ENCODE measurements around the gene KLHL5.

DNA sequence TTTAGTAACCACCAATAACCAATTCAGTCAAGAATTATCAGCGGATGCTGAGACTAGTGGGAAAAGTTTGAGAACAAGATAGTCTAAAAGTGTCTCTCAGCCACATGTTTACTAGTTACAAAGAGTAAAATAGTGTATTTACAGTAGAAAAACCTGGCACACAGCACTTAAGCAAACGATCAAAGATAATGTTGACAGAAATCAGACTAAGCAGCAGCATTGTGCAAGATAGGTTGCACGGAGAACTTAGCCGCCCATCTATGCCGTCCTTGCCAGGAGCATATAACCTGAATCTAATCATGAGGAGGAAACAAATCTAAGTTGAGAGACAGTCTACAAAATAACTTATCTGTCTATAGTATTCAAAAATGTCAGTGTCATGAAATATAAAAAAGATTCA lies 35.3 kb downstream of the KLHL5 start:
- TF ChIP-seq, protein P1, sequence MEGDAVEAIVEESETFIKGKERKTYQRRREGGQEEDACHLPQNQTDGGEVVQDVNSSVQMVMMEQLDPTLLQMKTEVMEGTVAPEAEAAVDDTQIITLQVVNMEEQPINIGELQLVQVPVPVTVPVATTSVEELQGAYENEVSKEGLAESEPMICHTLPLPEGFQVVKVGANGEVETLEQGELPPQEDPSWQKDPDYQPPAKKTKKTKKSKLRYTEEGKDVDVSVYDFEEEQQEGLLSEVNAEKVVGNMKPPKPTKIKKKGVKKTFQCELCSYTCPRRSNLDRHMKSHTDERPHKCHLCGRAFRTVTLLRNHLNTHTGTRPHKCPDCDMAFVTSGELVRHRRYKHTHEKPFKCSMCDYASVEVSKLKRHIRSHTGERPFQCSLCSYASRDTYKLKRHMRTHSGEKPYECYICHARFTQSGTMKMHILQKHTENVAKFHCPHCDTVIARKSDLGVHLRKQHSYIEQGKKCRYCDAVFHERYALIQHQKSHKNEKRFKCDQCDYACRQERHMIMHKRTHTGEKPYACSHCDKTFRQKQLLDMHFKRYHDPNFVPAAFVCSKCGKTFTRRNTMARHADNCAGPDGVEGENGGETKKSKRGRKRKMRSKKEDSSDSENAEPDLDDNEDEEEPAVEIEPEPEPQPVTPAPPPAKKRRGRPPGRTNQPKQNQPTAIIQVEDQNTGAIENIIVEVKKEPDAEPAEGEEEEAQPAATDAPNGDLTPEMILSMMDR (IDR thresholded peaks at IDR 0.05): no peak
- TF ChIP-seq POLR2A (IDR thresholded peaks at IDR 0.05): no peak

All from uterus (tissue), 2 donors.